Measurements from ENCODE around the gene SLC1A1. TPM values are rescaled to one million over a fixed set of nuclear protein-coding genes. Genes with fewer than 3 reads are reported as not detected.
A peak's percentile ranks its signal among the peaks of the same experiment; 100 is the strongest.
"Not testable (repeated sequence)": the region's sequence is repeated elsewhere in the genome, so short reads cannot be mapped to it uniquely, and the experiment has no call there.

SLC1A1 gene
- total and polyA plus RNA-seq, 8 donors = 3.0 to 46.6 (median 6.3) TPM

DNA sequence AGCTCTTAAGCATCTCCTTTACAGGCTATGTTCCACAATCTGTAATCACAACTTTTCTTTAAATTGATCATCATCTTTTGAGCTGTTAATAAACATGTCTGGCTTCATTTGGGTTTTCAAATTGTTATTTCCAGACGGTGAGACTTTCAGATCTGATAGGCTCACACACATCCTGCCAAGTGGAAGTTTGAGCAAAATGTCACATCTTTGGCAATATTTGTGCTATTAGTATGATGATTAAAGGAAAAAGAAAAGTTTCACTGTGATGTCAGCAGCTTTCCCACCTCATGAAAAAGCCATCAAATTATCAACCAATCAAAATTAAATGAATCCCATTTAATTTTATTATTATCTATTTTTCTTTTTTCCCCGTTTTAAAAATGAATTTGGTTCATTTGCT lies 29.8 kb downstream of the SLC1A1 start:
- DNase-seq (peak in 1 of 4 donors; percentile 42), ATAC-seq (no peak)
- H3K4me3 ChIP-seq = no peak overlapping the region
- no peak overlapping the region for H3K27ac ChIP-seq
- intact Hi-C loops (cut with DNase I) = no loop called here
- H3K9me3 ChIP-seq = no peaks in the 10 kb centered on the region
- no peaks in the 10 kb centered on the region for H3K27me3 ChIP-seq
- TF ChIP-seq, protein P1, sequence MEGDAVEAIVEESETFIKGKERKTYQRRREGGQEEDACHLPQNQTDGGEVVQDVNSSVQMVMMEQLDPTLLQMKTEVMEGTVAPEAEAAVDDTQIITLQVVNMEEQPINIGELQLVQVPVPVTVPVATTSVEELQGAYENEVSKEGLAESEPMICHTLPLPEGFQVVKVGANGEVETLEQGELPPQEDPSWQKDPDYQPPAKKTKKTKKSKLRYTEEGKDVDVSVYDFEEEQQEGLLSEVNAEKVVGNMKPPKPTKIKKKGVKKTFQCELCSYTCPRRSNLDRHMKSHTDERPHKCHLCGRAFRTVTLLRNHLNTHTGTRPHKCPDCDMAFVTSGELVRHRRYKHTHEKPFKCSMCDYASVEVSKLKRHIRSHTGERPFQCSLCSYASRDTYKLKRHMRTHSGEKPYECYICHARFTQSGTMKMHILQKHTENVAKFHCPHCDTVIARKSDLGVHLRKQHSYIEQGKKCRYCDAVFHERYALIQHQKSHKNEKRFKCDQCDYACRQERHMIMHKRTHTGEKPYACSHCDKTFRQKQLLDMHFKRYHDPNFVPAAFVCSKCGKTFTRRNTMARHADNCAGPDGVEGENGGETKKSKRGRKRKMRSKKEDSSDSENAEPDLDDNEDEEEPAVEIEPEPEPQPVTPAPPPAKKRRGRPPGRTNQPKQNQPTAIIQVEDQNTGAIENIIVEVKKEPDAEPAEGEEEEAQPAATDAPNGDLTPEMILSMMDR (IDR thresholded peaks at IDR 0.05) = no peak
- H3K36me3 ChIP-seq = no peaks in the 10 kb centered on the region
- no peaks in the 10 kb centered on the region for H3K4me1 ChIP-seq

DNA sequence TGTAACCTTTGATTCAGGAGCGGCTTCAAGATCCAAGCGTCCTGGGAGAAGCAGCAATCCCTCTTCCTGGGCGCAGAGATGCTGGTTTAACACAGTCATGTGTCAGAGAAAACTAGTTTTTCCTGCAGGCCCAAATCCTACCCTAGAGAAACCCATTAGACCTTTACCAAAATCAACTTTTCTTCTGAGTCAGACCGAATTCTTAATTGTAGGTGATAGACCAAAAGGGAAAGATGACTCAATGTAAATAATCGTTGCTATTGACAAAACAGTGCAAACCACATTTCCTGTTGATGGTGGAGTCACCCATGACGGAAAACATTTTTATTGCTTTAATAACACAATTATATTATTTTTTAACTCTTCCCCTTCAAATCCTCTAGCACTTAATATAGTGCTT lies 40.1 kb downstream of the SLC1A1 start:
- H3K4me1 ChIP-seq = no peaks in the 10 kb centered on the region
- no peaks in the 10 kb centered on the region for H3K36me3 ChIP-seq
- ATAC-seq (no peak), DNase-seq (no peak)
- no peak overlapping the region for H3K27ac ChIP-seq
- TF ChIP-seq, protein P1 (IDR thresholded peaks at IDR 0.05) = no peak
- no peaks in the 10 kb centered on the region for H3K27me3 ChIP-seq
- H3K4me3 ChIP-seq = no peak overlapping the region
- peaks cover 0 to 11% of the 10 kb centered on the region in 2 donors for H3K9me3 ChIP-seq
- intact Hi-C loops (cut with DNase I) = no loop called here

DNA sequence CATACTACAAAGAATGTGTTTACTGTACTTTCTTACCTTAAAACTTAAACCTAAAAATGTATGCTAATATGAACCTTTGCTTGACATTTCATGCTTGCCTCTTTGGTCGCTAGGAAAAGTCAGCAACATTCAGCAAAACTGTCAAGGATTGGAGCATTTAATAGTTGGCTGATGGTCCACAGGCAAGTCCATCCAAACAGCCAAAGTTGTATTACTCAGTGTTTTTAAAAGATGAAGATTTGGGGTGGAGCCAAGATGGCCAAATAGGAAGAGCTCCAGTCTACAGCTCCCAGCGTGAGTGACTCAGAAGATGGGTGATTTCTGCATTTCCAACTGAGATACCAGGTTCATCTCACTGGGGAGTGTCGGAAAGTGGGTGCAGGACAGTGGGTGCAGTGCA lies 40.6 kb downstream of the SLC1A1 start:
- H3K27me3 ChIP-seq; DNase-seq; intact Hi-C loops (cut with DNase I); H3K4me3 ChIP-seq; H3K27ac ChIP-seq; H3K36me3 ChIP-seq; H3K4me1 ChIP-seq; ATAC-seq: not testable (repeated sequence)
- peaks cover 0 to 11% of the 10 kb centered on the region in 2 donors for H3K9me3 ChIP-seq

DNA sequence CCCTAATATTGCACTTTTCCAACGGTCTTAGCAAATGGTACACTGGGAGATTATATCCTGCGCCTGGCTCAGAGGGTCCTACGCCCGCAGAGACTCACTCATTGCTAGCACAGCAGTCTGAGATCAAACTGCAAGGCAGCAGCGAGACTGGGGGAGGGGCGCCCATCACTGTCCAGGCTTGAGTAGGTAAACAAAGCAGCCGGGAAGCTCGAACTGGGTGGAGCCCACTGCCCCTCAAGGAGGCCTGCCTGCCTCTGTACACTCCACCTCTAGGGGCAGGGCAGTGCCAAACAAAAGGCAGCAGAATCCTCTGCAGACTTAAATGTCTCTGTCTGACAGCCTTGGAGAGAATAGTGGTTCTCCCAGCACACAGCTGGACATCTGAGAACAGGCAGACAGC lies 41.1 kb downstream of the SLC1A1 start:
- ATAC-seq; intact Hi-C loops (cut with DNase I); H3K27ac ChIP-seq; H3K4me1 ChIP-seq; H3K27me3 ChIP-seq; H3K4me3 ChIP-seq; DNase-seq; H3K36me3 ChIP-seq: not testable (repeated sequence)
- H3K9me3 ChIP-seq = peaks cover 0 to 11% of the 10 kb centered on the region in 2 donors

DNA sequence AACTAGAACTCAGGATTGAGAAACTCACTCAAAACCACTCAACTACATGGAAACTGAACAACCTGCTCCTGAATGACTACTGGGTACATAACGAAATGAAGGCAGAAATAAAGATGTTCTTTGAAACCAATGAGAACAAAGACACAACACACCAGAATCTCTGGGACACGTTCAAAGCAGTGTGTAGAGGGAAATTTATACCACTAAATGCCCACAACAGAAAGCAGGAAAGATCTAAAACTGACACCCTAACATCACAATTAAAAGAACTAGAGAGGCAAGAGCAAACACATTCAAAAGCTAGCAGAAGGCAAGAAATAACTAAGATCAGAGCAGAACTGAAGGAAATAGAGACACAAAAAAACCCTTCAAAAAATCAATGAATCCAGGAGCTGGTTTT lies 43.6 kb downstream of the SLC1A1 start:
- DNase-seq; H3K27ac ChIP-seq; ATAC-seq; intact Hi-C loops (cut with DNase I); H3K4me3 ChIP-seq; H3K36me3 ChIP-seq; H3K27me3 ChIP-seq; H3K9me3 ChIP-seq; H3K4me1 ChIP-seq: not testable (repeated sequence)

DNA sequence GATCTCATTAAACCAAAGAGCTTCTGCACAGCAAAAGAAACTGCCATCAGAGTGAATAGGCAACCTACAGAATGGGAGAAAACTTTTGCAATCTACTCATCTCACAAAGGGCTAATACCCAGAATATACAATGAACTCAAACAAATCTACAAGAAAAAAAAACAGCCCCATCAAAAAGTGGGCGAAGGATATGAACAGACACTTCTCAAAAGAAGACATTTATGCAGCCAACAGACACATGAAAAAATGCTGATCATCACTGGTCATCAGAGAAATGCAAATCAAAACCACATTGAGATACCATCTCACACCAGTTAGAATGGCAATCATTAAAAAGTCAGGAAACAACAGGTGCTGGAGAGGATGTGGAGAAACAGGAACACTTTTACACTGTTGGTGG lies 45.9 kb downstream of the SLC1A1 start:
- H3K9me3 ChIP-seq; intact Hi-C loops (cut with DNase I); DNase-seq; ATAC-seq; H3K4me3 ChIP-seq; H3K27ac ChIP-seq; H3K27me3 ChIP-seq; H3K4me1 ChIP-seq; H3K36me3 ChIP-seq: not testable (repeated sequence)

DNA sequence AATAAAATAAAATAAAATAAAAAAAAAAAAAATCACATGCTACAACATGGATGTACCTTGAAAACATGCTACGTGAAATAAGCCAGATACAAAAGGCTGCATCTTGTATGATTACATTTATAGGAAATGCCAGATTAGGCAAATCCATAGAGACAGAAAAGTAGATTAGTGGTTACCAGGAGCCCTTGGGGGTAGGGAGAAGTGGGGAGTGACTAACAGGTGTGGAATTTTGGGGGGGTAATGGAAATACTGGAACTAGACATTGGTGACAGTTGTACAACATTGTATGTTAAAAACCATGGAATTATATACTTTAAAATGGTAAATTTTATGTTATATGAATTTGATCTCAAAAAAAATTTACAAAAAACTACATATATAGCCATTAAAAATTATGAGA lies 47.3 kb downstream of the SLC1A1 start:
- TF ChIP-seq, protein P1 (IDR thresholded peaks at IDR 0.05) = no peak
- intact Hi-C loops (cut with DNase I) = no loop called here
- ATAC-seq (no peak), DNase-seq (no peak)
- Histone ChIP-seq H3K27me3 (no peaks in the 10 kb centered on the region), H3K4me1 (no peaks in the 10 kb centered on the region), H3K9me3 (peaks cover 0 to 6% of the 10 kb centered on the region in 2 donors), H3K27ac (no peak overlapping the region), H3K36me3 (peaks cover 0 to 10% of the 10 kb centered on the region in 2 donors), H3K4me3 (no peak overlapping the region)

Measured in left lung (tissue), 10 donors.